GM21423 (cell line): ENCODE data around the gene ING3.

Source experiments
- ATAC-seq: cut with Tn5 transposase; IDR thresholded peaks from one replicate; pipeline ENCODE4 v1.9.1; 2021; ENCODE audit warnings: mild to moderate bottlenecking, moderate library complexity; ENCODE audit not compliant: unreplicated experiment

The ING3 gene

GRCh38 chr7:120950539-120951308 is at the start of gene ING3:
ING3 (plus strand) TSS chr7:120950777; CDS start chr7:120950897, 120 bp downstream.
- peak; percentile 96 for ATAC-seq

- ATAC-seq, result no peak
These were observed 35.1 kb upstream of the ING3 start for GRCh38 chr7:120915314-120916105.

GRCh38 chr7:120916121-120916520 is 34.5 kb upstream of the ING3 start:
- no peak for ATAC-seq

- no peak for ATAC-seq
These were observed 34.0 kb upstream of the ING3 start for GRCh38 chr7:120916538-120916937.

- ATAC-seq, result no peak
These were observed 31.1 kb upstream of the ING3 start for GRCh38 chr7:120919466-120919865.

DNA sequence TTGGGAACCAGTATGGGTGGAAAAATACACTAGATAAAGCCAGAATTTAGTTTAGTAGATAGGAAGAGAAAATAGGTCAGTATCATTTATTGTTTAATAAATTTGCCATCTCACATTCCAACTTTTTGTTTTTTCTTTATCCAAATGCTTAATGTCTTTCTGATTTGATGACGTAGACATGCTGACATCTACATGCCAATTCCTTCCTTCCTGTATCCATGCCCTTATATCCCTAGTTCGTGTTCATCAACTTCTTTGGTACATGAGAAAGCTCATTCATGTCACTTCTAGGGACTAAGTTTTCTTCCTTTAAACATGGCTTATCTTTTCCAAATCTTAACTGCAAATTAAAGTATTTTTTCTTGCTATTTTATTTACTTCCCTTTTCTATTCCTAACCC is 30.5 kb upstream of the ING3 start:
- ATAC-seq, result no peak

DNA sequence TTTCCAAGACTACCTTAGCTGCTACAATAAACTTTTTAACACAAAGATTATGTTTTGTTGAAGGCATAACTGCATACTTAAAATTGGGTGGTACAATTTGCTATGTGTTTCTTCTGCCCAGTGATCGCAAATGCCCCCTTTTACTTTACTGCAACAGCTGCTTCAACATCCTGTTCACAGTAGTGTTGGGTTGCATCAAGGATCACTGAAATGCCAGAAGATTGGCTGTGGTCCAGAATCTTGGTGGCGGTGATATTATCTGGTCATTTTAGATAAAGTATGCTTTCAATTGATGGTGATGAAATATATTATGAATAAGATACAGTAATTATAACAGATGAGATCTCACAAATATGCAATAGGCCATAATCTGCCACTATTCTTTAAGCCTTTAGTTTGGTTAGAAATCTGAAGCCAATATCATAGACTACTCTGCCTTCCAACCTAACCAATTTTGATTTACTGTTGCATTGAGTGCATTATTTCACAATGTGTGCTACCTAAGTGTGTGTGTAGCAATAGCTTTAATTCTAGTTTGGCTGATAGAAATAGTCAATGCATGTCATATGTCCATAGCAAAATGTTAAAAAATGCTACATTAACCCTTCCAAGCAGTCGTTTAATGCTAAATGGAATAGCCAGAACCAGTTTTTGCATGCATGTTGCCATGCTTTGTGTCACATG is 29.8 kb upstream of the ING3 start:
- no peak for ATAC-seq

- ATAC-seq, result no peak
These were observed 25.7 kb upstream of the ING3 start for GRCh38 chr7:120924837-120925236.

DNA sequence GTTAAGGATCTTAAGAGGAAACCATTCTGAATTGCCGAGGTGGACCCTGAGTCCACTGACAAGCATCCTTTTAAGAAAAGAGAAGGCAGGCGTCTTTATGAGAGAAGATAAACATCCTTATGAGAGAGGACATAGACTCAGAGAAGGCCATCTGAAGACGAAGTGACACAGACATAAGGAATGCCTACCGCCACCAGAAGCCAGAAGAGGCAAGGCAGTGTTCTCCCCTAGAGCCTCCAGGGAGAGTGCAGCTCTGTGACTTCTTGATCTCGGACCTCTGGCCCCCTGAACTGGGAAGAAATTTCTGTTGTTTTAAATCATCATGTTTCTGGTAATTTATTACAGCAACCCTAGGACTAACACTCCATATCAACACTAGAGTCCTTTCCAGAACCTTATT is 25.2 kb upstream of the ING3 start:
- ATAC-seq, result no peak

DNA sequence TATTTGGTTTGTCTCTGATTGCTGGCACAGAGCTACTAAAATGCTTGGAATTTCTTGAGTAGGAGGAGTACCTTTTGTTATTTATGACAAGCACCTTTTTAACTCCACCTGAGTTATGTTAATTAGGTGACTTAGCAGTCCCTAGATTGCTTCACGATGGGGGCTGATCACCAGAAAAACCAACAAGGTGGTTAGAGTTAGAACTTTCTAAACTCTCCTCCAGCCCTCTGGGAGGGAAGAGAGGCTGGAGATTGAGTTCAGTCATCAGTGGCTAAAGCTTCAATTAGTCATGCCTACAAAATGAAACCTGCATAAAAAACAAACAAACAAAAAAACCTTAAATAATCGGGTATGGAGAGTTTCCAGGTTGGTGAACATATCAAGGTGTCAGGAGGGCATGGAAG is 23.6 kb upstream of the ING3 start:
- peak; percentile 21 for ATAC-seq

GRCh38 chr7:120927454-120928103 is 23.0 kb upstream of the ING3 start:
- peak; percentile 86 for ATAC-seq

DNA sequence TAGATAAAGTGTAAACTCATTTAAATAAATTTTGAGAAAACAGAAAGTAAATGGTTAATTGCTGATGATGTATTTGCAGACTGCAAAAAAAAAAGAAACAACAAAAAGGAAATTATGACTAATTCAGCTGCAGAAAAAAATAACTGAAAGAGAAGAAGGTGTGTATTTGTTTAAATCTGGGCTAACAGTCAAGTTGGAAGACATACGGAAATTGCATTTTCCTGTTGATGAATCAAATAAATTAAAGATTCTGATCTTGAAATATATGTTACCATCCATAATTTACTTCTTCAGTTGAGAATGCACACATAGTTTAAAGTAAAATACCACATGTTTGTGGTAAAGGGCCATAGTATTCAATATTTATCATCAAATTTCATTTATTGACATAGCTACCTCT is 19.3 kb upstream of the ING3 start:
- no peak for ATAC-seq

DNA sequence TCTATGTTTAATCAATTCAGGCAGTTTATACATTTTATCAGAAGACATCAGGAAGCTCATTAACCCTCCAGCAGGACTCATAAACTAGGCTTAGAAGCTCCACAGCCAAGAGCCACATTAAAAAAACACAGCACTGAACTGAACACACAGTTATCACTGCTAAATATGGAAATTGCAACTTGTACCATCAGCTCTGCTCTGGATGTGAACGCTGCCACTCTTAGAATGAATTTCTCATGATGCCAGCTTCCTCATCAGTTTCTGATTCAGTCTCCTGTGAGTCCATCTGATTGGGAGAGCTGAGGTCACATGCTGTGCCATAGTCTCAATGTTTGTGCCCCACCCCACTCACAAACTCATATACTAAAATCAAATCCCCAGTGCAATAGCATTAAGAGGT is 17.1 kb upstream of the ING3 start:
- no peak for ATAC-seq

DNA sequence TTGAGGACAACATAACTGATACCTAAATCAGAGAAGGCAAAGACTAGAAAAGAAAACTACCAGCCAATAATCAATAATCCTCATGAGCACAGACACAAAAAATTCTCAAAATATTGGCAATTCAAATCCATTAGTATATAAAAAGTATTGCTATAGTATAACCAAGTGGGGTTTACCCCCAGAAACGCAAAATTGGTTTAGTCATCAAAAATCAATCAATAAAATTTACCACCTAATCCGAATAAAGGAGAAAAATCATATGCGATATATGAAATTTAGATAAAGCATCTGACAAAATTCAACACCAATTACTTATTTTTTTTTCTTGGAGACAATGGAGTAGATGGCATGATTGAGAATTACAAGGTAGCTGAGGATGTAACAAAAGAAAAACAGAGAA is 11.2 kb upstream of the ING3 start:
- ATAC-seq, result no peak

GRCh38 chr7:120941064-120941463 is 9.5 kb upstream of the ING3 start:
- ATAC-seq, result peak; percentile 63

GRCh38 chr7:120941856-120942255 is 8.7 kb upstream of the ING3 start:
- no peak for ATAC-seq

DNA sequence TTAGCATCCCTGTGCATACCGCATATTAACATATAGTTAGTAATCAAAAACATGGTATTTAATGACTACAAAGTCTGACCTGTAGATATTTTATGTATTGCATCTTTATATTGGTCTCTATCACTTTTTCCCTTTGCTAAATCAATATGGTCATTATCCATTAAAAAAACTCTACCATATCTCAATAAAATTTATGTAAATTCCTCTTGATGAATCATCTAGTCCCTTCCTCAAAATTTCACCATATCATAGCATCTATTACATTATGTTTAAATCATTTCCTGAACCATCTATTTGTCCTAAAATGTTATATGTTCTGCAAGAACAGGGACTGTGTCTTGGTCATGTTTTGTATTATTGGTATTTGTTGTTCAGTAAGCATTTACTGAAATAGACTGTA is 7.7 kb upstream of the ING3 start:
- ATAC-seq, result no peak

GRCh38 chr7:120944826-120945562 is 5.6 kb upstream of the ING3 start:
- no peak for ATAC-seq

DNA sequence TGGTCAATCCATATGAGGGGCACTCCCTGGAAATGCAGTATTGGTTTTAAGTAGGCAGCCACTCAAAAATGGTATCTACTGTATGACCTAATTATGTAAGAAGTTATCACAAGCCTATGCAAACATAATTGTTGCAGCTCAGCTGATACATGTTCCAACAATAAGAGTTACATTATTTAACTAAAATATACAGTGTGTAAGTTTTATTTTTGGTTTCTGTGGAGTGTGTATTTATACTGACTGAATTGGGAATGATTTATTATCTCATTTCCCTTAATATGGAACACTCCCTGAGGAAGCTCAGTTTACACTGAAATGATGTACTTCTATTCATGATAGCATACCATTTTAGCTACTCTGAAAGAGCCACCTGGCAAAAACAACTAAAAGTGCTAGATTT is 2.6 kb upstream of the ING3 start:
- no peak for ATAC-seq

DNA sequence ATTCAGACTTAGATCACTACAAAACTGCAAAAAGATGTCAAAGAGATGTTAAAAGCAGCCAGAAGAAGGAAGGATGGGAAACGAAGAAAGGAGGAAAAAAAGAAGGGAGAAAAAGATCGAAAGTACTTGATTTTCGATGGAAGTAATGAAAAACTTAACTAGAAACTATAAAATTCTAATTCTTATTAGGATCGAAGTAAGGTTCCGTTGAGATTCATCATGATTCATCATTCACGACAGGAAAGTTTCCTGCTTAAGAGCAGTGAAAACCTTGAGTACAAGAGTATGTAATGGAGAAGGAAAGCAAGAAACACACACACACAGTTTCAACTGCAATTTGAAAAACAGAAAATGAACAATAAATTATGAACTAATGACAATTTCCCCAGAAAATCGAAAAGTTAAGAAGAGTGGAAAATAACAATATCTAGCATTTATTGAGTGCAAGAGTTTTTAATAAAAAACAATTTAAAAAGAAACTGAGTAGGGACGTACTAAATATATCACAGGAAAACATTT is 1.1 kb upstream of the ING3 start:
- no peak for ATAC-seq
